Rectal smooth muscle tissue (tissue), 1 donor: ENCODE results near the gene MAP4.

Source experiments
- H3K27ac ChIP-seq: one replicate; pipeline ENCODE4 v1.7.0; 2013; ENCODE audit warnings: low read depth, low read length, inconsistent platforms
- H3K27me3 ChIP-seq: one replicate; pipeline ENCODE4 v1.7.0; 2013; ENCODE audit warnings: low read length; ENCODE audit not compliant: control insufficient read depth, insufficient read depth
- H3K36me3 ChIP-seq: one replicate; pipeline ENCODE4 v1.7.0; 2013; ENCODE audit warnings: low read length; ENCODE audit not compliant: control insufficient read depth, insufficient read depth
- H3K4me1 ChIP-seq: one replicate; pipeline ENCODE4 v1.7.0; 2013; ENCODE audit warnings: low read length; ENCODE audit not compliant: control insufficient read depth, insufficient read depth
- H3K4me3 ChIP-seq: one replicate; pipeline ENCODE4 v1.7.0; 2013; ENCODE audit warnings: low read length
- H3K9ac ChIP-seq: one replicate; pipeline ENCODE4 v1.7.0; 2013; ENCODE audit warnings: low read length

The MAP4 gene

DNA sequence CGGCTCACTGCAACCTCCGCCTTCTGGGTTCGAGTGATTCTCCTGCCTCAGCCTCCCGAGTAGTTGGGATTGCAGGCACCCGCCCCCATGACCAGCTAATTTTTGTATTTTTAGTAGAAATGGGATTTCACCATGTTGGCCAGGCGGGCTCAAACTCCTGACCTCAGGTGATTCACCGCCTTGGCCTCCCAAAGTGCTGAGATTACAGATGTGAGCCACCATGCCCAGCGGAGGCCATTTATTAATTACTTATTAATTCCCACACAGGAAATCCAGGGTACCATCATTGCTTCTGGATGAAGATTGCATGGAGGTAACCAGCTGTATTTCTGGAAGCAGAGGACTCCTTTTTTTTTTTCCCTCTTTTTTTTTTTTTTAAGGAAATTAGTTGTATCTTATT, 37.8 kb downstream of the MAP4 start:
- H3K27me3 ChIP-seq = no peaks in the 10 kb centered on the region
- H3K4me3 ChIP-seq = no peak overlapping the region
- H3K36me3 ChIP-seq = no peaks in the 10 kb centered on the region
- H3K4me1 ChIP-seq = no peaks in the 10 kb centered on the region
- H3K9ac ChIP-seq = no peak overlapping the region
- no peak overlapping the region for H3K27ac ChIP-seq

DNA sequence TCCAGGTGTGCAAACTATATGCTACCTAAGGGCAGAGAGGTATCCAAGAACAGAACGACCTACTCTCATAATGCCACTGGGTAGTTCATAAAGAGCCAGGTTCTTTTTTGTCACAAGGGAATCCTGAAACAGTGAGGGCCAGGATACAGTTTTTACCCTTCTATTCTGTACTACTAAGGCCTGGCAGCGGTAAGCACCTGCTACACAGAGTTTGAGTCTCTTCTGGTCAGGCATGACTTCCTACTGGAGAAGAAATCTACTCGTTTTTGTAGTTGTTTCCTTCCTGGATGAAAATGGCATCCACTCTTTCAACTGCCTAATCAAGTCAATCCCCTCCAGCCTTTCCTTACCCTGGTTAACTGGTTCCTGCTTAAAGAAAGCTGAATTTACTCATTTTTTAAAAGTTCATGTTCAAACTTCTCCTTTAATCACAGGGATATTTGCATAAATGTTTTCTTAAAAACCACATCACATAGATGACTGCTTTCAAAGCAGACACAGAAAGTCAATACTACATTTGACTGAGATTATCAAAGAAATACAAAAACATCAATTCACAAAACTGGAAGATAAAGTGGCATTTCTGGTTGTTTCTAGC, 40.0 kb downstream of the MAP4 start:
- no peak overlapping the region for H3K4me3 ChIP-seq
- H3K9ac ChIP-seq = no peak overlapping the region

DNA sequence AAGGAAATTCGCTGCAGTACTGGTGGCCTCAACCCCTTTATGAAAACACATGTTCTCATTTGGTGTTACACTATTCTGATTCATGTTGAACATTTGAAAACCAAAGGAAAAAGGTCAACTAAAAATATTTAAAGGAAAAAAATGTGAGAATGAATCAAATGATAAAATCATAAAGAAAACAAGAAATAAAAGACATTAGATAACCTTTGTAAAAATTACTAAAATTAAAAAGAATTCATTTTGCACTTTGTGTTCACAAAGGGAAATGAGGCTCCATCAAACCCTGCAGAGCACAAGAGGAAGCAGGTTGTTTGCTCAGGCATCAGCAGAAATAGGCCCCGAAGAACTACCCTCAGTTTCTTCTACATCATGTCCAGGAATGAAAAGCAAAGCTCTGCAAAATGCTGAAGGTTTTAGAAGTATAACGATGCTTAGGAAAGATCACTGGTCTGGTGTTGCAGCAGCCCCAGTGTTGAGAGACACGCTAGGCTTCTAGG, 41.2 kb downstream of the MAP4 start:
- Histone ChIP-seq H3K4me3 (no peak overlapping the region), H3K9ac (no peak overlapping the region), H3K4me1 (no peaks in the 10 kb centered on the region), H3K36me3 (no peaks in the 10 kb centered on the region), H3K27me3 (no peaks in the 10 kb centered on the region), H3K27ac (no peak overlapping the region)

More for the DNA sequence above, 40.0 kb downstream of the MAP4 start:
- H3K27ac ChIP-seq = no peak overlapping the region
- no peaks in the 10 kb centered on the region for H3K4me1 ChIP-seq
- no peaks in the 10 kb centered on the region for H3K27me3 ChIP-seq
- H3K36me3 ChIP-seq = no peaks in the 10 kb centered on the region

DNA sequence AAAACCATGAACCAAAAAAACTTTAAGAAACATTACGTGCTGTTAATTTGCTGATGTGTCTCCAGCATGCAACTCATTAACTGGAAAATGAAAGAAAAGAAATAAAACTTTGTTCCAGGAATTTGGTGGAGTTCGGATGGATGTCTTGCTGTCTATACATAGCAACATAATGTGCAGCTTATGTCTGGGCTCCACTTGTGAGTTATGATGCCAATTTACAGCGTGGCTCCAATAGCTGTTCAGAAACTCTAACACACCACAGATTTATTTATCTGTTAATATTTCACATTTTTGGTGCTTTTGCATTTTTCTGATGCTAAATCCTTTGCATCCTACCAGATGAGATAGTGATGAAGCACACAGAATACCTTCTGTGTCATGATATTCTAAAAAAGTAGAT, 45.1 kb downstream of the MAP4 start:
- Histone ChIP-seq H3K36me3 (no peaks in the 10 kb centered on the region), H3K4me3 (no peak overlapping the region), H3K27ac (no peak overlapping the region), H3K27me3 (no peaks in the 10 kb centered on the region), H3K9ac (no peak overlapping the region), H3K4me1 (no peaks in the 10 kb centered on the region)

DNA sequence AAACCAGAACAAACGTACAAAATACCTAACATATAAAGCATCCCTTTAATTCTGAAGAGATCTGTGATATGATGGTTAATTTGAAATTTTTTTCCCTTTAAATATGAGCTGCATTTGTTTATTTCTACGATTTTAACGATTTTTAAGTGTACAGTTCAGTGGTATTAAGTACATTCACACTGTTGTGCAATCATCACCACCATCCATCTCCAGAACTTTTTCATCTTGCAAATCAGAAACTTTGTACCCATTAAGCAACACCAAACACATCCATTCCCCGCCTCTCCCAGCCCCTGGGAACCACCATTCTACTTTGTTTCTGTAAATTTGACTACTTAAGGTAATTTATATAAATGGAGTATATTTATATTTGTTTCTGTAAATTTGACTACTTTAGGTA, 51.5 kb downstream of the MAP4 start:
- H3K27me3 ChIP-seq = no peaks in the 10 kb centered on the region
- H3K9ac ChIP-seq = no peak overlapping the region
- no peak overlapping the region for H3K27ac ChIP-seq
- peaks cover 5% of the 10 kb centered on the region for H3K4me1 ChIP-seq
- no peak overlapping the region for H3K4me3 ChIP-seq
- no peaks in the 10 kb centered on the region for H3K36me3 ChIP-seq

DNA sequence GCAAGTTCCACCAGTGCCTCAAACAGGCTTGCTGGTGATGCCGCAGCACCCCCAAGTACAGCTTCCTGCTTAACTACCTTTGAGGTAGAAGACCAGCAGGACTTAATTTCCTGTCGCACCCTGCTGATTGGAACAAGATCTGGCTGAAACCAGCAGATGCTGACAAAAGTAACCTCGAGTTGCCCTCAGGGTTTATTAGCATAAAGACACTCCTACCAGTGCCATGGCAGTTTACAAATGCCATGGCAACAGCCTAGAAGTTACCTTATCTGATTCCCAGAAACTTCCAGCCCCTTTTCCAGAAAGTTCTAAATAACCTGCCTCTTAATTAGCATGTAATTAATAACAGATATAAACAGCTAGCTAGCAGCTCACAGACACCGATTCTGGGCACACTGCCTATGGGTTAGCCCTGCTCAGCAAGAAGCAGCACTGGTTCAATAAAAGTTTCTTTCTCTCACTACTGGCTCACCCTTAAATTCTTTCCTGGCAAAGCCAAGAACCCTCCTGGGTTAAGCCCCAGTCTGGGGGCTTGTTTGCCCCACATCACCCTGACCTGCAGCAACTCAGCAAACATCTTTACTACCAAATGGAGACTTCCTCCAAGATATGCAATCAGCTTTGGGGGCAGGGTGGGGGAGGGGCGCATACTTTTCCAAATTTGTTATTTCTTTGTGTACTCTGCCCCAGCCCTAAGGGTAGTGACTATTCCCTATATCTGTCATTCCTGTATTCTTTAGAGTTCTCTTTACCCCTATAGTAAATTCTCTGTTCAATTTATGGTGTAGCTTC, 54.2 kb downstream of the MAP4 start:
- H3K36me3 ChIP-seq = no peaks in the 10 kb centered on the region
- peaks cover 5% of the 10 kb centered on the region for H3K4me1 ChIP-seq
- H3K4me3 ChIP-seq = no peak overlapping the region
- no peak overlapping the region for H3K9ac ChIP-seq
- no peaks in the 10 kb centered on the region for H3K27me3 ChIP-seq
- H3K27ac ChIP-seq = no peak overlapping the region

DNA sequence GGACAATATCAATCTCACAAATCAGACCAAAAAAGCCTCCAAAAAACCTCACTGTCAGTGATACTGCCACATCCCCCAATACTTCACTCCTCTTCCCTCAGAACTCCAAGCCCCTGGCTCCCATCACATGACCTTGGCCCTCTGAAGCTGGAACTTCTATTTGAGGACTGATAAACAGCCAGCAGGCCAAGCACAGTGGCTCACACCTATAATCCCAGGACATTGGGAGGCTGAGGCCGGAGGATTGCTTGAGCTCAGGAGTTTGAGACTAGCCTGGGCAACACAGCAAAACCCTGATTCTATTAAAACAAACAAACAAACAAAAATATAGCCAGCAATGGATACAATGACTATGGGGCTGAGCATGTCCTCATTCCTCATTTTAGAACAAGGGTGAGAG, 55.2 kb downstream of the MAP4 start:
- peaks cover 5% of the 10 kb centered on the region for H3K4me1 ChIP-seq
- H3K27ac ChIP-seq = no peak overlapping the region
- no peaks in the 10 kb centered on the region for H3K36me3 ChIP-seq
- no peaks in the 10 kb centered on the region for H3K27me3 ChIP-seq
- no peak overlapping the region for H3K4me3 ChIP-seq
- H3K9ac ChIP-seq = no peak overlapping the region

DNA sequence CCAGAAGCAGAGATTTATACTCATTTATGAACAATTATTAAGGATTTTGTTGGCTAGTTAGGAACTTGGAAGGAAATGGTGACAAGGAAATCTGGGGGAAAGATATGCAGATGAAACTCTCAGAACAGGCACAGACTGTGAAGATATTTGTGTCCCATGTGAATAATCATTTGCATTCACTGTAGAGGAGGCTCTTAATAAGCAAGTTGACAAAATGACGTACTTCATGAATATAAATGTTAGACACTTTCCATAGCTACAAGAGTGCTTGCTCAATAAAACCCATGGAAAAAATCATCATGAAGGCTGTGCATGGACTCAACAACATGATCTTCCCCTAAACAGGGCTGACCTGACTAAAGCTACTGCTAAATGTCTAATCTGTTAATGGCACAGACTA, 59.7 kb downstream of the MAP4 start:
- Histone ChIP-seq H3K27me3 (no peaks in the 10 kb centered on the region), H3K4me1 (no peaks in the 10 kb centered on the region), H3K36me3 (no peaks in the 10 kb centered on the region), H3K9ac (no peak overlapping the region), H3K27ac (no peak overlapping the region), H3K4me3 (no peak overlapping the region)

DNA sequence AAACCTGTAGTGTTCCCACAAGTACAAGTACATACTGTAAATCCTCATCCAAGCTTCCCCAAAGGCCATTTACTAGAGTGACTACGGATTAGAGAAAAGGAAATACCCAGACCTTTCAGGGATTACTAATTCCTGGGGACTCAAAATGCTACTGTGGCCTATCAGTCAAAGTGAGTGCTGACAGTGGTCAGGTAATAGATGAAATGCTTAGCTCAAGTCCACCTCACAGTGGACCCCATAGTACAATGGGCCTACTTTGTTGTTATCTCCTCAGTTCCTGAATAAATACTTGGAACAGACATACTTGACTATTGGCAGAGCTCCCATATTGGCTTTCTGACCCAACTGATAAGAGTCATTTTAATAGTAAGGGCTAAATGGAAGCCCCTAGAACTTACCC, 61.6 kb downstream of the MAP4 start:
- peak overlapping the region; percentile 7 for H3K27ac ChIP-seq
- no peak overlapping the region for H3K9ac ChIP-seq
- H3K4me1 ChIP-seq = no peaks in the 10 kb centered on the region
- no peak overlapping the region for H3K4me3 ChIP-seq
- H3K27me3 ChIP-seq = no peaks in the 10 kb centered on the region
- H3K36me3 ChIP-seq = no peaks in the 10 kb centered on the region

DNA sequence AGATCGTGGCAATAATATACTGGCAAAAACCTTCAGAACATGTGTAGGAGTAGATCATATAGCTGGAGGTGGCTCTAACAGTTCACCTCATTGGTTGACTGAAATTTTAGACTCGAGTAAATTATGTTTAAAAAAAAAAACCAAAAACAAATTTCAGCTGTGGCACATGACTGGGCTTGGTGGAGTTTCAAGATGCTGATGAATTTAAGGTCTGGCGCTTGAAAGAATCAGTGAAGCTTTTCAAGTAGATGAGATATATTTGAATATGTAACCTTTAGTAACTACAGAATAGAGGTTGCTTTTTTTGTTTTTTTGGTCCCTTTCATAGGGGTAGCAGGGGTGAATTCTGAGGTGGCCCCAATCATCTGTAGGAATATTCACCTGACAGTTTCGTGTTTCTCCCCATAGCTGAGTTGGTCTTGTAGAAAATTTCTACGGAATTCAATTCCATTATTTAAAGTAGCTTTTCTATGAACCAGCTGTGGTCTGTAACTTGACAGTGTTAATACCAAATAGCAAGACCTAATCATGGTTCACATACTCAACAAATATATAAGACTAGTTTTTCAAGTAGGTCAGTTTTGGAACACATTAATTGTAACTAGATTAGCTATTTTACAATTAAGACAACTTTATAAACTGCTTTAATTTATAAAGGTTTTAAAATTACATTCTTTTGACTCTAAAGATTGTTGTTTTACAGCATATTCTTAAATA, 65.6 kb downstream of the MAP4 start:
- H3K4me3 ChIP-seq = no peak overlapping the region
- no peaks in the 10 kb centered on the region for H3K36me3 ChIP-seq
- H3K27me3 ChIP-seq = no peaks in the 10 kb centered on the region
- no peaks in the 10 kb centered on the region for H3K4me1 ChIP-seq
- H3K9ac ChIP-seq = no peak overlapping the region
- H3K27ac ChIP-seq = no peak overlapping the region

DNA sequence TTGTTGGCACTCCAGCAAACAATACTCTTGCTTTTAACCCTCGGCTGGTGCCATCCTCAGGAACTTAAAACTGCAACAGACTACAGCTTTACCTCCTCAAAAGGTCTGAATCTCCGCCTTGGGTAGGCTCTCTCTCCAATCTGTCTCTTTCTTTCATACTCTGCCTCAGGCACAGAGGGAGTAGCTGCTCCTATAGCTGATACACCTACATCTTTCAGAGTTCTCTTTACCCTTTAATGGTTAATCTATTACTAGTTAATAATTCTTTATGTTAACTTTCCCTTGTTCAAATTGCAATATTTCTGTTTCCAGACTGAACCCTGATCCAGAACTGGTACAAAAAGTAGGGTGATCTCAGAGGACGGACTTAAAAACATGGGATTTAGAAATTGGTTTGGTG, 66.2 kb downstream of the MAP4 start:
- H3K4me3 ChIP-seq = no peak overlapping the region
- H3K36me3 ChIP-seq = no peaks in the 10 kb centered on the region
- H3K9ac ChIP-seq = no peak overlapping the region
- H3K4me1 ChIP-seq = no peaks in the 10 kb centered on the region
- H3K27me3 ChIP-seq = no peaks in the 10 kb centered on the region
- H3K27ac ChIP-seq = no peak overlapping the region

DNA sequence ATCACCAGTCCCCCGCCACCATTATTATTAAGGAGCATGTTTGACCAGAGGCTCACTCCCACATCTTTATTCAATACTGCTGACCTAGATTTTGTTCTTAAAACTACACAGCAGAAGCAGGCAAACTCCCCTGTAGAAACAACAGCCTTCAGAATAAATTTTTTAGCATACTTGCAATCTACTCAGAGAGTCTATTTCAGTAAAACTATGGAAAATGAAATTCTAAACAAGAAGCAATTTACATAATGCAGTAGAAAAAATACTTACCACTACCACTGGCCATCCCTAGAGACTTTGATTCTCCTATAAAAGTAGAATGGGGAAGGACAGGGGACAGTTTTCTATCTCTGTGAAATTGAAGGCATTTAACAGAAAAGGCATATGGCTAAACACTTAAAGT, 76.0 kb downstream of the MAP4 start:
- no peak overlapping the region for H3K27ac ChIP-seq
- H3K27me3 ChIP-seq = no peaks in the 10 kb centered on the region
- no peak overlapping the region for H3K9ac ChIP-seq

More for the DNA sequence above, 76.0 kb downstream of the MAP4 start:
- no peaks in the 10 kb centered on the region for H3K4me1 ChIP-seq
- no peak overlapping the region for H3K4me3 ChIP-seq
- no peaks in the 10 kb centered on the region for H3K36me3 ChIP-seq
